ENCODE measurements around the gene CAMK1D.
"Not testable (repeated sequence)": the region's sequence is repeated elsewhere in the genome, so short reads cannot be mapped to it uniquely, and the experiment has no call there.

The CAMK1D gene

DNA sequence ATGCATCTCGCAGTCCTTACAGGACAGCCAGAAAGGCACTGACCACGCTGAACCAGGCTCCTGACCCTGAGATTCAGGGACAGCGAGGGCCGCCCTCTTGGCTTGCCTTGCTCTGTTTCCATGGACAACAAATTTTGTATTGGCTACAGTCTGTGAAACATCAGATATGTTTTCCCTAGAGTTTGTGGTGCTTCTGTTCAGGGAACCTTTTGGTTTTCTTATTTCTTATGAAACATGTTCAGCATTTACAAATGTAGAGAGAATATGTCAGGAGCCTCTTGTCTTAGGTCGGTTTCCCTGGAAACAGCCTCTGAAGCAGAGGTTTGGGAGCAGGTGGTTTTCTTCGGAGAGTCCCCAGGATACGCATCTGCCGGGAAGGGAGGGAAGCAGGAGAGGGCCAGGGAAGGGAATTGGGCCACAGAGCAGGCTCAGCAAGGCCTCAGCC is 392.0 kb downstream of the CAMK1D start:
- DNase-seq (ENCODE audit: low read depth in 2 of 2, low spot score in 1 of 2) = no peak

DNA sequence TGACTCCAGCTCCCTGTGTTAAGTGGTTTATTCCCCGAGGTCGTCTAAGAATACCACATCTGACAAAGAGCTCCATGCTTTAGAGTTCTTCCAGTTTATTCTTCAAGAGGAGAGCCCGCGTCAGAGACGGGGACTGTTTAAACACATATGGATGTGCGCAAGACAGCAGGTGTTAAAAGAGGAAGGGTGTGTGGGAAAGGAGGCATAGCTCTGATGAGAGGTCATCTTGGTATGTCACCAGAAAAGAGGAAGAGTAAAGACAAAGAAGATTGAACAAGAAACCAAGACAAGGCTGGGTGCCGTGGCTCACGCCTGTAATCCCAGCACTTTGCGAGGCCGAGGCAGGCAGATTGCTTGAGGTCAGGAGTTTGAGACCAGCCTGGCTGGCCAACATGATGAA is 393.4 kb downstream of the CAMK1D start:
- no peak for DNase-seq (ENCODE audit: low read depth in 2 of 2, low spot score in 1 of 2)

DNA sequence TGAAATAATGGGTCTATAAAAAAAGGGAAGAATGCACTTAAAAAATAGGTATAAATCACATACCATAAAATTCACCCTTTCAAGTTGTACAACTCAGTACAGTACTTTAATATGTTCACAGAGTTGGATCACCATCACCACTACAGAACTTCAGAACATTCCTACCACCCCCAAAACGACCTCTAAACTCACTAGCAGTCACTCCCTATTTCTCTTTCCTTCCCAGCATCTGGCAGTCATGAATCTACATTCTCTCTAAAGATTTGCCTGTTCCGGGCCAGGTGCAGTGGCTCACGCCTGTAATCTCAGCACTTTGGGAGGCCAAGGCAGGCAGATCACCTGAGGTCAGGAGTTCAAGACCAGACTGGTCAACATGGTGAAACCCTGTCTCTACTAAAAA is 394.1 kb downstream of the CAMK1D start:
- not testable (repeated sequence) for DNase-seq (ENCODE audit: low read depth in 2 of 2, low spot score in 1 of 2)

DNA sequence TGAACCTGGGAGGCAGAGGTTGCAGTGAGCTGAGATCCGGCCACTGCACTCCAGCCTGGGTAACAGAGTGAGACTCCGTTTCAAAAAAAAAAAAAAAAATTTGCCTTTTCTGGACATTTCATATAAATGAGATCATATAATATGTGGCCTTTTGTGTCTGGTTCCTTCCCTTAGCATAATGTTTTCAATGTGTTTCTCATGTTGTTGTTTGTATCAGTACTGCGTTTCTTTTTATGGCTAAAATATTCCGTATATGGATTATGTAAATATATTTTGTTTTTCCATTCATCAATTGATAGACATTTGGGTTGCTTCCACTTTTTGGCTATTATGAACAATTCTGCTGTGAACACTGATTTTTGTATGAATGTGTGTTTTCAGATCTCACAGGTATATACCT is 394.6 kb downstream of the CAMK1D start:
- no peak for DNase-seq (ENCODE audit: low read depth in 2 of 2, low spot score in 1 of 2)

DNA sequence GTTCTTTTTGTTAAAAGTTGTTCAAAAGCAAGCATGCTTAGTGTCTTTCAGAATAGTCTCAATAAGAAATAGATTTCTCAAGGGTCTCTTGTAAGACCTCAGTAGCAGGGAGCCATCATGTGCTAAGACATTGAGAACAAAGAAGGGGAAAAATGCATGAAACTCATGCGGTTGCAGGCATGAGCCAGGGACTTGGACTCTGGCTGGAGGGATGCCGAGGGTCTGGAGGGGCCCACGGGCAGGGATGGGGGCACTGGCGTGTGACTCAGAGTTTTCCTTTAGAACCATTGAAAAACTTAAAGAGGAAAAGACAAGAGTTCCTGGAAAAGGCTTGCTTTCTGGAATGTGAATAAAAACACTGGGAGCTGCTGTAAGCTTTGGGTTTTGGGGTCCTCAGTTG is 398.8 kb downstream of the CAMK1D start:
- DNase-seq (ENCODE audit: low read depth in 2 of 2, low spot score in 1 of 2) = no peak

DNA sequence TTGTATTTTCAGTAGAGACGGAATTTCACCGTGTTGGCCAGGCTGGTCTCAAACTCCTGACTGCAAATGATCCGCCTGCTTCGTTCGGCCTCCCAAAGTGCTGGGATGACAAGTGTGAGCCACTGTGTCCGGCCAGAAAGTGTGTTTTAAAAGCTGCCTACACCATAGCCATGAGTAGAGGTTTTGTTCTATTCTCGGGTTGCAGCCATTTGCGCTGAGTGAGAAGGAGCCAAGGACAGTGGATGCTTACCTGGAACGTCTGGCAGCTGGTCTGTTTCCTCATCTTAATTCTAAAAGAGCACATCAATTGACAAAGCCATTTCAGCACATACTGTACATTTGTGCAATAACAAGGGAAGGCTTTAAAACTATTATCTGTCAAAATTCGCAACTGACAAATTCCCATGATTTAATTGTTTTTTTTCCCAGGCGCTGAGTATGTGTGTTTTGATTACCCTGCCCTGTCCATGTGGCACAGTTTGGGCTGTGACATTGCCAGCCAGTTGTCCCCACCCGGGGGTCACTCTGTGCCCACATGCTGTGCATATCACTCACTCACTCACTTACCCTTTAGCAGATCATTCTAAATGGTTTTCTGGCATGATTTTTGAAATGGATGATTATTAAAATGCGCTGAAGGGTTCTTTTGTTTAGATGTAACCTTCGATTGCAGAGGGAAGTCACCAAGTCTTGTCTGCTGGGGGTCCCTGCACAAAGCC is 400.6 kb downstream of the CAMK1D start:
- no peak for DNase-seq (ENCODE audit: low read depth in 2 of 2, low spot score in 1 of 2)

DNA sequence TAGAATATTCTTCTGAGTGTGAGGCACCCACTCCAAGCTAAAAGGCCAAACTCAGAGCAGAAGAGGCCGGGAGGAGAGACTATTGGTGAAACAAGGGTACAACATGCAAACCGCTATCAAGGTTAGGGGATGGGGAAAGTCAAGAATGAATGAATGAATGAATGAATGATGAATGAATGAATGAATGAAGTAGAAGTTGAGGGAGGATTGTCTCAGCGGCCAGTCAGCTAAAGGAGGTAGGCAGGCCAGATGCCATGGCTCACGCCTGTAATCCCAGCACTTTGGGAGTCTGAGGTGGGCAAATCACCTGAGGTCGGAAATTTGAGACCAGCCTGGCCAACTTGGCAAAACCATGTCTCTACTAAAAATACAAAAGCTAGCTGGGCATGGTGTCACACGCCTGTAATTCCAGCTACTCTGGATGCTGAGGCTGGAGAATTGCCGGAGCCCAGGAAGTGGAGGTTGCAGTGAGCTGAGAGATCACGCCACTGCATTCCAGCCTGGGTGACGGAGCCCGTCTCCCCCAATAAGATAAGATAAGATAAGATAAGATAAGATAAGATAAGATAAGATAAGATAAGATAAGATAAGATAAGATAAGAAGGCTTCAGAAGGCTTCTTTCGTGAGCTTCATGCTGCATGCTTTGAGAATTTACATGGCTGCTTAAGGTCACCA is 401.3 kb downstream of the CAMK1D start:
- DNase-seq (ENCODE audit: low read depth in 2 of 2, low spot score in 1 of 2) = no peak

DNA sequence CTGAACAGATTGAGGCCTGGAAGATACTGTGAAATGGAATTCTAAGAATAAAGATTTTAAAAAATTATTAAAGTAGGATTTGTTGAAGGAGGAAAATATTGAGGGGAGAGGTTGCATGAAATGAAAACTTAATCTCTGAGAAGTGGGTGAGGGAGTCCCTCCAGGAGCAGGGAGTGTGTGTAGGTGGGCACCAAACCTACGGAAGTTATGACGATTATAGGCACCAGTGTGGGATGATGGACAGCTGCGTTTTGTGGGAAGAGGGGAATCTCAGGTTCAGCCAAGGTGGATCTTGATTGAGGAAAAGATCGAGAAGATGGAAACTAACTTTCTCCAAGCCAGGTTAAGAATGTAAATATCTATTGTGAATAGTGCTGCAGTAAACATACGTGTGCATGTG is 405.7 kb downstream of the CAMK1D start:
- no peak for DNase-seq (ENCODE audit: low read depth in 2 of 2, low spot score in 1 of 2)

DNA sequence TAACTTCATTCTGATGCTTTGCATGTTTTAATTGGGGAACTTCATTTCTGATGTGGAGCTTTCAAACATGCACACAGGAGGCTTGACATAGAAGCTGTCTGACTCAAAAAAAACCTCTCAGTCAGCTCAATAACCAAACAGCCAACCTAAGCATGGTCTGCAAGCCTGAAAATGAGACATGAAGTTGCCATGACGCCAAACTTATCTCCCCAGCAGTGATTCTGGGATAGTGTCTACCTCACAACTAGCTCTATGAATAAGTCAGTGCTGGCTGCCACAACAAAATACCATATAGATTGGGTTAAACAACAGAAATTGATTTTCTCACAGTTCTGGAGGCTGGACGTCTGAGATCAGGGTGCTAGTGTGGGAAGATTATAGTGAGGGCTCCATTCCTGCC is 408.0 kb downstream of the CAMK1D start:
- DNase-seq (ENCODE audit: low read depth in 2 of 2, low spot score in 1 of 2) = no peak

DNA sequence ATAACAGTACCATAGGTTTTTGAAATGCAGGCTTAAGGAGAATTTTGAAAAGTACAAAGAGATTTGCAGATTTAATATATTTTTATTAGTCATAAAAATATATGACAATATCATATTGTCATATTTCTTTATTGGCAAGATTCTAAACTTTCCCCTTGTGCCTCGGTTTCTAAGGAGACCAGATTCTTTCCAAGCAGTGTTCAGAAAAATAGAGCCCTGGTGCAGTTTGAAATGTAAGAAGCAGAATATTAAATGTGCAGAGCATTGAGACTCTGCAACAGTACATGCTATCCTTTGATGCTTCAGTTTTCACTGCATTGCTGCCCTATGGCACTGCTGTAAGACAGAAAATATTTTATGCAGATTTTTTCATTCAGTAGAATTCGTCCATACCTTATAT is 408.9 kb downstream of the CAMK1D start:
- no peak for DNase-seq (ENCODE audit: low read depth in 2 of 2, low spot score in 1 of 2)

DNA sequence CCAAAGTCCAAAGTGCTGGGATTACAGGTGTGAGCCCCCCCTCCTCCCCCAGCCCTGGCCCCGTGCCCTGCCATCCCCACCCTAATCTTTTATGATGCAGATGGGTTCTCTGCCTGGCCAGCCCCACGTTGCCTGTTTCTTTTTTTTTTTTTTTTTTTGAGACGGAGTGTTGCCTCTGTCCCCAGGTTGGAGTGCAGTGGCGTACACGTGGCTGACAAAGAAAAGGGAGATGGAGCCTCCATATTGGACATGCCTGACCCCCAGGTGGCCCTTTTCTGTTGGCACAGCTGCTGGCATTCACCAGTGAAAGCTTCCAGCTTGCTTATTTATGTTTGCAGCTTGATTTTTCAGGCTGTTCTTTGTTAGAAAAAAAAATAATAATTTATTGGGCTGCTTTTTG is 416.9 kb downstream of the CAMK1D start:
- DNase-seq (ENCODE audit: low read depth in 2 of 2, low spot score in 1 of 2) = no peak

DNA sequence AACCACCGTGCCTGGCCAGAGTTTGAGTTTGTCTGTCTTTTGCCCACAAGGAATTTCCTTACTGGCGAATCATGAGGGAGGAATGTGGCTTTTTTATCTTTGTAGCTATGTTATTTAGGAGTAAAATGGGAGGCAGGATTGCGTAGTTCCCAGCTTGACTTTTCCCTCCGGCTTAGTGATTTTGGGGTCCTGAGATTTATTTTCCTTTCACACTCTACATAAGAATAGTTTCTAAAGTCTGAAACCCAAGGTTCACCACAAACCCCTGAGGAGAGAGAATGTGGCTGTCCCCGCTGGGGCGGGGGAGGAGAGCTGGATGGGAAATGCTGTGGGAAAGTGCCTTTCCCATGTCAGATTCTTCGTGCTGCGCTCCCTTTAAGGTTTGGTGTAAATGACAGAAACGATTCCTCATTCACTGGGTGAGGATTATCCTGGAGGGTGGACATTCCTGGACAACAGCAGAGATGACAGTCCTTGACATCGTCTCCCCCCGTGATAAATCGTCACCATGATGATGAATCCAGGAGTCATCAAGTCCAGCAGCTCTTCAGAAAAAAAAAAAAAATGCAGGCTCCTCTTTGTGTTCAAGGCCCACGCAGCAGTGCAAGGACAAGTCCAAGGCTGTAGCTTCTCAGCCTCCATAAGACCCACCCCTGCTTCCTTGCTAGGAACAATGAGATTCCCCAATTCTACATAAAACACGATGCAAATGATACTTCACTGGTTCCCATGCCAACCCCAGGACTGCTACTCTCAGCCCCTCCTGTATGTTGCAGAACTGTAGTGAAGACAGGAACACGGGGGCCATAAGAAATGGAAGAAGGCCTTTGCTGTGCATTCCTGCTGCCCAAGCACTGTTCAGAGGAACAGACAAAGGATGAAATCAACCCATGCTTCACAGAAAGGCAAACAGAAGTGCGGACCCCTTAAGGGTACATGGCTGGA is 419.1 kb downstream of the CAMK1D start:
- DNase-seq (ENCODE audit: low read depth in 2 of 2, low spot score in 1 of 2) = no peak

DNA sequence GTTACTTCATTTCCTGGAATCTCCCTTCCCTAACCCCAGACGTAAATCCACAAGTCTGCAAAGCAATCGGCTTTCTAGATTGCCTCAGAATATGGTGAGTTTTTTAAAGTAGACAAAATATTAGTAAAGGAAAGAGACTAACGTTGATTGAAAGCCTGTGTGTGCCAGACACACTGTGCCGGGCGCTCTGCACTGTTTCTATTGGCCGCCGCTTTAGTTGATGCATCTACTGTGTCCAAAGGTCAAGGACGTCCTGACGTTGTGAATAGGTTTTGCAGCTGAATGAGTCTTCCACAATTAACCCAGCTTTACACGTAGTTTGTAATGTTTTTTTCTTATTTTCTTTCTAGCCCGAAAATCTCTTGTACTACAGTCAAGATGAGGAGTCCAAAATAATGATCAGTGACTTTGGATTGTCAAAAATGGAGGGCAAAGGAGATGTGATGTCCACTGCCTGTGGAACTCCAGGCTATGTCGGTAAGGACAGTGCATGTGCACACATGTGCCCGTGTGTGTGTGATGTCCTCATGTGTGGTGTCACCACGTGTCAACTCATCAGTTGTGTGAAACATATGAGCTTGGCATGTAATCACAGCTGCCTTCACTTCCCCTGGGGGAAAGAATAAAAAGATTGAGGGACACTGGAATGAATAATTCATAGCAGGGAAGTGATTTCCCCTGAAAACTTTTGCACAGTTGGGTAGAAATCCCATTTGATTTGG is 420.1 kb downstream of the CAMK1D start:
- no peak for DNase-seq (ENCODE audit: low read depth in 2 of 2, low spot score in 1 of 2)

DNA sequence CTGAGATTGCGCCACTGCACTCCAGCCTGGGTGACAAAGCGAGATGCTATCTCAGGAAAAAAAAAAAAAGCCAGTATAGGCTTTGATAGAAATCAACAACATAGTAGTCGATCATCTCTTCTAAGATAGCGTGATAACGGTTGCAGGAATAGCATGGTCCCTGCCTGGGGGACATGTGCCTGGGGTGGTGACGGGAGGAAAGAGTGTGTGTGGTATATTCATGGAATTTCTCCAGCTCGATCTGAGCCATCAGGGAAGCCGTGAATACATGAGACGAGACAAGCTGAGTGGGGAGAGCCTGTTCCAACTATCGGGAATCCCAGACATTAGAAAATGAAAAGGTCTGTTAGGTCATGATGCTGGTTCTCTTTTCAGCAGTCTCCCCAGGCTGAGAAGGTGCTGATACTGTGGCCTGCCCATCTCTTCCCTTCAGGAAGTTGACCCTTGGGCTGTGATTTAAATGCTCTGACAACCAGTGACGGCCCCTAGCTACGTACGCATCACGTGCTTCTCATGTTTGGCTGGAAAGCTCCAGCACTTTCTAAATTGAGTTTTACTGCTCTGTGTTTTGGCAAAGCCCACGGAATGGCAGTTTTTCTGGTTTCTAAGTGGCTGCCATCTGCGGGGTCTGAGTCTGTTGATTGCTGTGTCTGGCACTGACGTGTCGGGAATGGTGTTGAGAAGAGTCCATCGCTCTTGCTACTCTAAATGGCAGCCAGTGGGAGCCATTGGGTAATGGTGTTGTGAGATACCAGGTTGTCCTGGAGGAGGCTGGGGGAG is 422.8 kb downstream of the CAMK1D start:
- no peak for DNase-seq (ENCODE audit: low read depth in 2 of 2, low spot score in 1 of 2)

DNA sequence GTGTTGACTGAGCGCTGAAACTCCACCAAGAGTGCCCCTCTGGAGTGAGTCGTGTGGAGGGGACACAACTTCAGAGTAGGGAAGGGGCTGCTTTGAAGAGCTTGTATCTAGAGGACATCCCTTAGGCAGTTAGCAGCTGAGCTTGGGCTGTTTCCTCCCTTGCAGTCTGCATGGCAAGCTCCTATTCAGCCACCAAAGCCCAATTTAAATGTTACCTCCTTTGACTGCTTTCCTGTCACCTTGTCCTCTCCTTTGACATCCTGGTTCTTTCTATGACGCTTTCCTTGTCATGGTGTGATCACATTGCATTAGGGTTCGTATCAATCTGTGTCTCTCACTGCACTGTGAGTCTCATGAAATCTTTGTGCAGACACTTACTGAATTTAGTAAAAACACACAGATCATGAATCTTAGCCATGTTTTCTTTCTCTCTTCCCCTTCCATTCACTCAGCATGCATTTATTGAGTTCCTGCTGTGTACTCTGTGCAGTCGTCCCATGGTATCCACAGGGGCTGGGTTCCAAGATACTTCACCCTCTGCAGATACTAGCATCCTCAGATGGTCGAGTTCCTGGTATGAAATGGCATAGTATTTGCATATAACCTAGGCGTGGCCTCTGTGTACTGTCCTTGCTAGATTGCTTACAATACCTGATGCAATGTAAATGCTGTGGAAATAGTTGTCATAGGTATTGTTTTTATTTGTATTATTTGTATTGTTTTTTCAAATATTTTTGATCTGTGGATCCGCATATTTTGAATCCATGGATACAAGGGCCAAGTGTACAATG is 423.6 kb downstream of the CAMK1D start:
- DNase-seq (ENCODE audit: low read depth in 2 of 2, low spot score in 1 of 2) = no peak

DNA sequence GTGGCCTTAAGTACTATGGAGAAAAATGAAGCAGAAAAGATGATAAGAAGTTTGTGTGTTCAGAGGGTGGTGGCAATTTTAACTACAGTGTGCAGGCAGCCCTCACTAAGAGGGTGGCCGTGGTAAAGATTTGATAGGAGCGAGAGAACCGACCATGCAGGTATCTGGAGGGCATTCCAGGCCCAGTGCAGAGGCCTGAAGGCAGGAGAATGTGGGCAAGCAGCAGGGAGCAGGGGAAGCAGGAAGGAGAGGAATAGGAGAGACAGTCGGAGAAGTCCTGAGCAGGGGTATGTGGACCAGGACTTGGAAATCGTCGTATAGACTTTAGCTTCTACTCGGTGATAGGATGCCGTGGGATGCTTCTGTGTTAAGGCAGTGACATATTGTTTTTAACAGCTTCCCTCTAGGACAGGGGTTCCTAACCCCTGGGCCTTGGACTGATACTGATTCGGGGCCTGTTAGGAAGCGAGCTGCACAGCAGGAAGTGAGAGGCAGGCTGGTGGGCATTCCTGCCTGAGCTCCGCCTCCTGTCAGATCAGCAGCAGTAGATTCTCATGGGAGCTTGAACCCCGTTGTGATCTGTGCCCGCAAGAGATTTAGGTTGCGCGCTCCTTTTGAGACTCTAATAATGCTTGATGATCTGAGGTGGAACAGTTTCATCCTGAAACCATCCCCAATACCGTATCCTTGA is 425.0 kb downstream of the CAMK1D start:
- DNase-seq (ENCODE audit: low read depth in 2 of 2, low spot score in 1 of 2) = no peak

DNA sequence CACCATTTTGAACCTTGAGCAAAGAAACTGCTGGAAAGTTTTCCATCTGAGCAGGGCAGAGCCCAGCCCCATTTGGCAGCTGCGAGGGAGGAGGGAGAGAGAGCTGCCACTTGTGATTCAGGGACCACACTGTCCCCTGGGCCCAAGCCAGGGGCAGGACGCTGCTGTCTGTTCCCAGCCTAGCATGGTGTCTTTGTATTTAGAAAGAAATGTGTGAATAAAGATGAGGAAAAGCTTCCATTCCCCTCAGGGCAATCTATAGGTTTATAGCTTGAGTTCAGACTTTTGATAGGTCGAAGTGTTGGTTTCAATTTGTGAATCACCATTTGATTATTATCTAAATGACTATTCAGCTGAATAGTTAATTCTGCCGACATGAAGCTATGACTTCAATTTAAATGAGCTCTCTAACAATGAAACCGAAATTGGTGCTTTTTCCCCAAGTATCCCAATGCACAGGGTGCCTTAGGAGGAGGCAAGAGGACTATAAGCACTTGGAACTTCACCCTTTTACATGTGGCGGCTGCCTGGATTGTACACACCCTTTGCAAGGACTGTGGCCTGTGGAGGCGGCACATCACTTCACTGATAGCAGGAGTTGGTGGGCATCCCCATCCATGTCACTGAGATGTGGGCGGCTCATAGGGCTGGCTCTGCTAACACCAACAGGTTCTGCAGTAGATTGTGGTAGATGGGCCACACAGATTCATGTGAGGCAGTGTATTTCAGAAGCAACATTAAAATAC is 428.7 kb downstream of the CAMK1D start:
- no peak for DNase-seq (ENCODE audit: low read depth in 2 of 2, low spot score in 1 of 2)
